B cell (primary cell): Measurements from ENCODE around the gene EZH2. TPM values are rescaled to one million over a fixed set of nuclear protein-coding genes. Genes with fewer than 3 reads are reported as not detected.

Experiments
- ATAC-seq: fragments of 200-7000 bp; cut with Tn5 transposase; one replicate; pipeline ENCODE4 v1.10.0; 2021; ENCODE audit warnings: low read depth, mild to moderate bottlenecking, moderate number of reproducible peaks, moderate library complexity
- CTCF ChIA-PET: fragments of 350-600 bp; sonication (Branson Sonifier 250); formaldehyde crosslinking; loops from one replicate; lab custom pipeline; 2021; ENCODE audit warnings: antibody characterized with exemption, inconsistent platforms; lab: Charles Lee
- POLR2A ChIA-PET: fragments of 350-600 bp; sonication (Branson Sonifier 250); formaldehyde crosslinking; loops from one replicate; lab custom pipeline; 2021; ENCODE audit warnings: antibody characterized with exemption; lab: Charles Lee
- DNase-seq: peaks from one replicate; pipeline ENCODE4 v3.0.0; 2013
- H2AFZ ChIP-seq: 2 replicates; pipeline ENCODE4 v1.6.1; 2012; ENCODE audit warnings: mild to moderate bottlenecking, low read depth, low read length; ENCODE audit not compliant: insufficient read depth, poor library complexity, severe bottlenecking
- H3K27ac ChIP-seq, 2 donors: 1 replicate in 1 of 2; 2 replicates in 1 of 2; pipeline ENCODE4 v1.5.1; 2012 to 2013; ENCODE audit warnings: low read length in 2 of 2, mild to moderate bottlenecking in 2 of 2, moderate library complexity in 1 of 2
- H3K27me3 ChIP-seq, 4 experiments: fragments of 200-600 bp in 1 of 4; sonication (generic) in 1 of 4; replicated peaks in 1 of 4; 1 replicate in 2 of 4; 2 replicates in 2 of 4; pipeline versions ENCODE4 v1.6.1 to v1.7.0; 2013 to 2016; ENCODE audit warnings: low read length in 3 of 4, mild to moderate bottlenecking in 2 of 4, mixed read lengths in 1 of 4, moderate library complexity in 1 of 4; ENCODE audit not compliant: insufficient read depth in 4 of 4, control insufficient read depth in 3 of 4; ENCODE audit errors: control extremely low read depth in 1 of 4
- H3K36me3 ChIP-seq, 2 experiments: replicated peaks in 1 of 2; 1 replicate in 1 of 2; 2 replicates in 1 of 2; pipeline versions ENCODE4 v1.6.1 to v1.7.1; 2013; ENCODE audit warnings: low read length in 1 of 2; ENCODE audit not compliant: insufficient read depth in 2 of 2, control insufficient read depth in 1 of 2; ENCODE audit errors: control extremely low read depth in 1 of 2, extremely low read depth in 1 of 2
- H3K4me1 ChIP-seq, 2 donors: fragments of 200-600 bp in 1 of 2; sonication (generic) in 1 of 2; 1 replicate in 1 of 2; 2 replicates in 1 of 2; pipeline versions ENCODE4 v1.5.1 to v1.6.1; 2013 to 2017; ENCODE audit warnings: low read length in 2 of 2; ENCODE audit not compliant: control insufficient read depth in 2 of 2, insufficient read depth in 2 of 2
- H3K4me2 ChIP-seq: replicated peaks from 2 replicates; pipeline ENCODE3; 2012; ENCODE audit warnings: mild to moderate bottlenecking, low read depth, low read length; ENCODE audit not compliant: poor library complexity, severe bottlenecking
- H3K4me3 ChIP-seq, 5 experiments: fragments of 200-600 bp in 1 of 5; sonication (generic) in 1 of 5; 1 replicate in 3 of 5; 2 replicates in 2 of 5; pipeline versions ENCODE4 v1.5.1 to v1.7.0; 2011 to 2016; ENCODE audit warnings: low read length in 4 of 5, mild to moderate bottlenecking in 4 of 5, low read depth in 2 of 5, control low read depth in 1 of 5, moderate library complexity in 1 of 5; ENCODE audit not compliant: insufficient read depth in 1 of 5; ENCODE audit errors: control extremely low read depth in 1 of 5, extremely low read depth in 1 of 5
- H3K79me2 ChIP-seq: fragments of 200-600 bp; sonication (generic); one replicate; pipeline ENCODE4 v1.6.0; 2016; ENCODE audit warnings: low read length; ENCODE audit not compliant: control insufficient read depth, insufficient read depth
- H3K9ac ChIP-seq: fragments of 200-600 bp; sonication (generic); 2 replicates; pipeline ENCODE4 v1.6.1; 2017; ENCODE audit warnings: mild to moderate bottlenecking, low read length, moderate library complexity
- H3K9me3 ChIP-seq, 3 donors: one replicate each; pipeline versions ENCODE4 v1.6.1 to v1.7.1; 2013; ENCODE audit warnings: low read length in 2 of 3; ENCODE audit not compliant: control insufficient read depth in 2 of 3, insufficient read depth in 1 of 3; ENCODE audit errors: control extremely low read depth in 1 of 3
- H4K20me1 ChIP-seq: 2 replicates; pipeline ENCODE4 v1.6.0; 2012; ENCODE audit warnings: mild to moderate bottlenecking, low read length; ENCODE audit not compliant: insufficient read depth, control insufficient read depth, poor library complexity, severe bottlenecking
- H3K27ac Mint-ChIP-seq: one replicate; pipeline ENCODE4 v1.8.0; 2021; ENCODE audit warnings: mixed read lengths
- H3K27me3 Mint-ChIP-seq: one replicate; pipeline ENCODE4 v1.8.0; 2021; ENCODE audit warnings: mixed read lengths
- H3K4me1 Mint-ChIP-seq: one replicate; pipeline ENCODE4 v1.8.0; 2021; ENCODE audit warnings: mixed read lengths
- H3K4me3 Mint-ChIP-seq: one replicate; pipeline ENCODE4 v1.8.0; 2021; ENCODE audit warnings: mixed read lengths
- H3K9me3 Mint-ChIP-seq: one replicate; pipeline ENCODE4 v1.8.0; 2022; ENCODE audit warnings: mixed read lengths; ENCODE audit not compliant: insufficient read depth
- EZH2 ChIP-seq: IDR thresholded peaks from 2 replicates; pipeline ENCODE4 v1.6.1; 2012; ENCODE audit warnings: borderline replicate concordance, low read depth, mild to moderate bottlenecking, moderate library complexity, low read length; ENCODE audit not compliant: insufficient read depth, poor library complexity, severe bottlenecking
- WGBS: methylation state at CpG from one replicate; pipeline ENCODE4 v1.1.5; 2013; ENCODE audit warnings: missing lambda C conversion rate; ENCODE audit not compliant: insufficient coverage; 5-methylcytosine and 5-hydroxymethylcytosine counted together
- intact Hi-C: fragments of 100-400 bp; cut with micrococcal nuclease; formaldehyde crosslinking; loops from one replicate; pipeline ENCODE4 v1.10.0; 2022
- polyA plus RNA-seq: library from polyadenylated mRNA; depleted of rRNA; stranded (reverse); fragments of >200 nt; gene quantifications from 2 replicates; pipeline ENCODE4 v1.2.3, GENCODE V29; 2012
- total RNA-seq, 2 donors: library from RNA; stranded (reverse); fragments of 120-200 nt in 1 of 2; gene quantifications; 1 replicate in 1 of 2; 2 replicates in 1 of 2; pipeline versions ENCODE4 v1.2.3 to v1.2.4, GENCODE V29; 2013 to 2022
- TF ChIP-seq, protein P1 (sequence below): fragments of 200-600 bp; IDR thresholded peaks from one replicate; pipeline ENCODE4 v1.8.0; 2022; ENCODE audit warnings: antibody characterized with exemption, mild to moderate bottlenecking

Gene EZH2
- total and polyA plus RNA-seq, 2 donors (not counting 1 experiment from before 2014, with no cell fraction given), result 5.1 to 10.3 TPM

DNA sequence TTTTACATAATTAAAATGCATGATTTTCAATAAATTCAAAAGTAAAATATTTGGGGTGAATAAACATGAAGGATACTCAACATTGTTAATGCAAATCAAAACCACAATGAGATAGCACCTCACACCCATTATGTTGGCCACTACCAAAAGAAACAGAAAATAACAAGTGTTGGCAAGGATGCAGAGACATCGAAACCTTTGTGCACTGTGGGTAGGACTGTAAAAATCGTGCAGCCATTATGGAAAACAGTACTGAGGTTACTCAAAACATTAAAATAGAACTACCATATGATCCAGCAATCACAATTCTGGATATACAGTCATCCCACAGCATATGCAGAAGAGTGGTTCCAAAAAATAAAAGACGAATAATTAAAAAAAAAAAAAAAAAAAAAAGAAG lies 13.1 kb downstream of the EZH2 start:
- Mint-ChIP-seq H3K27ac (no peak overlapping the region), H3K4me3 (no peak overlapping the region), H3K4me1 (peaks cover 12% of the 10 kb centered on the region), H3K27me3 (no peaks in the 10 kb centered on the region), H3K9me3 (peaks cover 7% of the 10 kb centered on the region)
- Histone ChIP-seq H4K20me1 (no peaks in the 10 kb centered on the region), H3K4me2 (no peak overlapping the region), H3K4me3 (no peak overlapping the region), H3K27ac (no peak overlapping the region), H3K9me3 (peaks cover 2 to 24% (median 18%) of the 10 kb centered on the region in 3 donors), H3K27me3 (no peaks in the 10 kb centered on the region), H3K9ac (no peak overlapping the region), H3K4me1 (peaks cover 0 to 2% of the 10 kb centered on the region in 2 donors), H2AFZ (no peak overlapping the region), H3K36me3 (no peaks in the 10 kb centered on the region), H3K79me2 (peaks cover 76% of the 10 kb centered on the region)
- POLR2A ChIA-PET, result no interaction called here
- TF ChIP-seq, protein P1, sequence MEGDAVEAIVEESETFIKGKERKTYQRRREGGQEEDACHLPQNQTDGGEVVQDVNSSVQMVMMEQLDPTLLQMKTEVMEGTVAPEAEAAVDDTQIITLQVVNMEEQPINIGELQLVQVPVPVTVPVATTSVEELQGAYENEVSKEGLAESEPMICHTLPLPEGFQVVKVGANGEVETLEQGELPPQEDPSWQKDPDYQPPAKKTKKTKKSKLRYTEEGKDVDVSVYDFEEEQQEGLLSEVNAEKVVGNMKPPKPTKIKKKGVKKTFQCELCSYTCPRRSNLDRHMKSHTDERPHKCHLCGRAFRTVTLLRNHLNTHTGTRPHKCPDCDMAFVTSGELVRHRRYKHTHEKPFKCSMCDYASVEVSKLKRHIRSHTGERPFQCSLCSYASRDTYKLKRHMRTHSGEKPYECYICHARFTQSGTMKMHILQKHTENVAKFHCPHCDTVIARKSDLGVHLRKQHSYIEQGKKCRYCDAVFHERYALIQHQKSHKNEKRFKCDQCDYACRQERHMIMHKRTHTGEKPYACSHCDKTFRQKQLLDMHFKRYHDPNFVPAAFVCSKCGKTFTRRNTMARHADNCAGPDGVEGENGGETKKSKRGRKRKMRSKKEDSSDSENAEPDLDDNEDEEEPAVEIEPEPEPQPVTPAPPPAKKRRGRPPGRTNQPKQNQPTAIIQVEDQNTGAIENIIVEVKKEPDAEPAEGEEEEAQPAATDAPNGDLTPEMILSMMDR, result no peak
- no peak for TF ChIP-seq EZH2
- no peak for ATAC-seq
- intact Hi-C loops, result no loop called here
- 80% methylated on average over 1 of the region's 3 CpGs for WGBS
- CTCF ChIA-PET, result interaction anchor here (1.8 kb wide), 1 partner anchor 15 kb away, joined by 5 read pairs; no protein-coding TSS in a partner anchor
- DNase-seq, result no peak

DNA sequence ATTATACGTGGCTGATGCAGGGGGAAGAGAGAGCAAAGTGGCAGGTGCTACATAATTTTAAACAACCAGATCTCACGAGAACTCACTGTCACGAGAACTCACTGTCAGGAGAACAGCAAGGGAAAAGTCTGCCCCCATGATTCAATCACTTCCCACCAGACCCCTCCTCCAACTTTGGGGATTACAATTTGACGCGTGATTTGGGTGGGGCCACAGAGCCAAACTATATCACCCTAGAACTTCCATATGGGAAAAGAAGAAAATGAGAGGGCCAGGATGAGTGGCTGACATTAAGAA lies 15.8 kb downstream of the EZH2 start:
- 17% methylated on average over 1 of the region's 5 CpGs for WGBS
- Mint-ChIP-seq H3K27ac (no peak overlapping the region), H3K9me3 (peaks cover 9% of the 10 kb centered on the region), H3K27me3 (no peaks in the 10 kb centered on the region), H3K4me1 (peaks cover 28% of the 10 kb centered on the region), H3K4me3 (no peak overlapping the region)
- intact Hi-C loops, result no loop called here
- ATAC-seq (no peak), DNase-seq (no peak)
- ChIA-PET POLR2A (no interaction called here), CTCF (no interaction called here)
- Histone ChIP-seq H3K4me2 (no peak overlapping the region), H3K36me3 (no peaks in the 10 kb centered on the region), H3K4me1 (peaks cover 0 to 6% of the 10 kb centered on the region in 2 donors), H3K27me3 (no peaks in the 10 kb centered on the region), H3K9ac (no peak overlapping the region), H3K79me2 (peaks cover 71% of the 10 kb centered on the region), H3K27ac (no peak overlapping the region), H3K9me3 (peaks cover 2 to 24% (median 18%) of the 10 kb centered on the region in 3 donors), H4K20me1 (no peaks in the 10 kb centered on the region), H2AFZ (no peak overlapping the region), H3K4me3 (no peak overlapping the region)
- TF ChIP-seq, protein P1, result no peak
- no peak for TF ChIP-seq EZH2
